ENCODE measurements around the gene ZNF207.
"Not testable (repeated sequence)": the region's sequence is repeated elsewhere in the genome, so short reads cannot be mapped to it uniquely, and the experiment has no call there.

Gene ZNF207

DNA sequence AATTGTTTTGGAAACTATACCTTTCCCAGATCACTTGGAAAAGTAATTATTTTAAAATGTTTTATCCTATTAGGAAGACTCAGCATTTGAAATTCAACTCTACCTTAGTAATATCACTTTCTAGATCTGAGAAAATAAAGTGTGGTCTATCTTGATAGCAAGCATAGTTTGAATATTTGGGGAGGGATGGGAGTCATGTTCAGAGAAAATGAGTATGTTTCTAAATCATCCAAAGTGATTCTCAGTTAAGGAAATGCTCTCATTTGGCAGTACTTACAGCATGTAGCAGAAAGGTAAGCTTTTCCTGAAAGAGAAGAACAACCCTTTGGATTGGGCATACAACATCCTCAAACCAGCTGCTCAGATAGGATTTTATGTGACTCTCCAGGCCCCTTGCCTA is 14.9 kb upstream of the ZNF207 start:
- no peak for DNase-seq (ENCODE audit: low read depth in 2 of 2)

GRCh38 chr17:32335687-32336086 is 14.3 kb upstream of the ZNF207 start:
- no peak for DNase-seq (ENCODE audit: low read depth in 2 of 2)

- peak; percentile 11 to 23 for DNase-seq (ENCODE audit: low read depth in 2 of 2)
These were observed 8.7 kb upstream of the ZNF207 start for GRCh38 chr17:32341141-32341856.

DNA sequence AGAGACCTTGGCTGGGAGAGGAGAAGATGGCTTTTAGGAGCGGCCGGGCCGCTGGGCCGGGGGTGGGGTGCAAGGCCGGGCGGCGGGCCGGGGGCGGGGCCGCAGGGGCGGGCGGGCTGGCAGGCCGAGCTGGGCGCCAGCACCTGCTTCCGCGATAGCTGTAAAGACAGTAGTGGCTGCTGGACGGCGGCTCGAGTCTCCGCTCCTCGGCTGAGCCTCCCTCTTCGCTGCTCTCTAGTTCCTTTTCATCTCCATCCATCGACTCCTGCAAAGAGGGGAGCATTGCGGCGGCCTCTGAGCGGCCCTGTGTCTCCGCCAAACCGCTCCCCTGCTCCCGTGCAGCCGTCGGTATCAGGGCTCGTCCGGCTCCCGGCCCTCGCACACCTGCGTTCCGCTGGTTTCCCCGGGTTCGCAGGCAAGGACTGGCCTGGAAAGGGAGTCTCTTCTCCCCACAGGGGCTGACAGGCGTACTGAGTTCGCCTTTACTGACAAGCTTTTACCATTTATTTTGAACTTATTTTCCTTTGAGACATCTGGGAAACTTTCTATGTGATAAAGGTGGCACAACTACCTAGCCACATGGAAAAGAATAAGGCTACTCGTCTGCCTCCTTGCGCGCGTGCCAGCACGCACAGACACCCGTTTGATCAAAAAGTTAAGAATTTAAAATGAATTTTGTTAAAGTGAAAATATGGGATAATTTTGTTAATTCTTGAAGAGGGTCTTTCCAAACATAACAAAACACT is 7.9 kb upstream of the ZNF207 start, which contains the start of gene C17orf75:
Gene C17orf75 (minus strand): TSS at position 317 of the 746 bp plus-strand sequence. CDS start 34 bp downstream, at position 283.
- DNase-seq (ENCODE audit: low read depth in 2 of 2) = peak; percentile 70 to 74

DNA sequence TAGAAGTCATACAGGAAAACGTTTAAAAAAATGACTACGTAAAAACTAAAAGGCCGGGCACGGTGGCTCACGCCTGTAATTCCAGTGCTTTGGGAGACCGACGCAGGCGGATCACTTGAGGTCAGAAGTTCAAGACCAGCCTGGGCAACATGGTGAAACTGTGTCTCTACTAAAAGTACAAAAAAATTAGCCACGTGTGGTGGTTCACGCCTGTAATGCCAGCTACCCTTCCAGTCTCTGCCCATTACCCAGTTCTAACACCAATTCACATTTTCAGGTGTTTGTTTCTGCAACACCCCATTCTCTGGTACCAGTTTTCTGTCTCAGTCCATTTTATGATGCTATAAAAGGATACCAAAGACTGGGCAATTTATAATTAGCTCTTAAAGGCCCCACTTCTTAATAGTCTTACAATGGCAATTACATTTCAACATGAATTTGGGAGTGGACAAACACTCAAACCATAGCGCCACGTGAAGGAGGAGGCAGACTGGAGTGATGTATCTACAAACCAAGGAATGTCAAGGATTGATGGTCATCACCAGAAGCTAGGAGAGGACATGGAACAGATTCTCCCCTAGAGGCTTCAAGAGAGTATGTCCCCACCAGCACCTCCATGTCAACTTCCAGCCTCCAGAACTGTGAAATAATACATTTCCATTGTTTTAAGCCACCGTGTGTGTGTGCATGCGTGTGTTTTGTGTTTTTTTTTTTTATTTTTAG is 7.2 kb upstream of the ZNF207 start:
- no peak for DNase-seq (ENCODE audit: low read depth in 2 of 2)

DNA sequence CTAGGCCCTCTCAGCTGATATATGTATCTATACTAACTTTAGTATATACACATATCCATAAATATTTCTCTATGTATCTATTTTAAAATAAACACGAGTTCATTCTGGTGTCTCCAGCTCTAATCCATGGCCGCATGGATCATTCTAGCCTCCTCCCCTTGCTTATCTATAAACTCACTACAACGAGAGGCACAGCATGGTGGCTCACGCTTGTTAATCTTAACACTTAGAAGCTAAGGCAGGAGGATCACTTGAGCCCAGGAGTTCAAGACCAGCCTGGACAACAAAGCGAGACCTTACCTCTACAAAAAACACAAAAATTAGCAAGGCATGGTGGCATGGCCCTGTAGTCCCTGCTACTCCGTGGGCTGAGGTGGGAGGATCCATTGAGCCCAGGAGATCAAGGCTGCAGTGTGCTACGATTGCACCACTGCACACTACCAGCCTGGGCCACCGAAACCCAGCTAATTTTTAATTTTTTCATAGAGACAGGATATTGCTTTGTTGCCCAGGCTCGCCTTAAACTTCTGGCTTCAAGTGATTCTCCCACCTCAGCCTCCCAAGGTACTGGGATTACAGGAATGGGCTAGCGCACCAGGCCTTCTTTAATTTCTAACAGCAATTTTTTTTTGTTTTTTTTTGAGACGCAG is 3.9 kb upstream of the ZNF207 start:
- no peak for DNase-seq (ENCODE audit: low read depth in 2 of 2)

DNA sequence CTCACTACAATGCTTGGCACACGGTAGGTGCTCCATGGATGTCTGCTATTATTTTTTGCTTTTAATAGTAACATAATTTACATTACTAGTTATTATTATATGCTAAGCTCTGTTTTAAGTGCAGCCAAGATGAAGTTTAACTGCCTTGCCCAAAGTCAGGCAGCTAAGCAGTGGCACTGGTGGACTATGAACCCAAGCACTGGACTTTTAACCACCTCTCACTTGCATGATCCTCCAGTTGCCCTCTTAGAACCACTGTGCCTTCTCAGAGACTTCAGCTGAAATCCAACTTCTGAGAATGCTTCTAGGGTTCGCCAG is 1.5 kb upstream of the ZNF207 start:
- no peak for DNase-seq (ENCODE audit: low read depth in 2 of 2)

- DNase-seq (ENCODE audit: low read depth in 2 of 2) = no peak
These were observed 479 bp upstream of the ZNF207 start for GRCh38 chr17:32349503-32349853.

DNA sequence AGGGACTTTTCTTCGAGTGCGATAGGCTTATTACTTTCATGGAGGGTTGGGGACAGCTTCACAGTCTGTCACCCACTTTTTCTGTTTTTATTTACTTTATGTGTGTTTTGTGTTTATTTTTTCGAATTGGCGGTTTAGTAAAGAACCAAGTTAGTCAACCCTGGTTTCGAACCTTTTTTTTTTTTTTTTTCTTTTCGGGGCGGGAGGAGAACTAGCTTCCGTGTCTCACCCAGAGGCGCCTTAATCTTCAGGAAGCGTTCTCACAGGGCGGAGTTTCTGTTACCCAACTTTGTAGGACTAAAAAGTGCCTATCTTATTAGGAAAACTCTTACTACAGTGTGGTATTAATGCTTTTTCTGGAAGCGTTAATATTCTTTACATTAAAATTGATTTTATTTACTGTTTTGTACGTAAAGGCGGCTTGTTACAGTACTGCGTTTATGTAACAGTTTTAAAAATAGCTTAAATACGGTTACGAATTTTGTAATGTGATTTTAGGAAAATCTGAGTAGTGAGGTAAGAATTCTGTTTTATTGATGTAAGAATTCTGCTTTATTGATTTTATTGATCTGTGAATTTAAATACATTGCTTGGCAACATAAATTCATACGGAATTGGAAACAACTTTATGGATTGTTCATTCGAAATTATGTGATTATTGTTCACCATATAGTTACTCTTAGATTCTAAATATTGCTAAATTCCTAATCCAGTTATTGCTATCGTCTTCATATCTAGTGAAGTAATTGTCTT is 885 bp downstream of the ZNF207 start:
- DNase-seq (ENCODE audit: low read depth in 2 of 2) = no peak

- not testable (repeated sequence) for DNase-seq (ENCODE audit: low read depth in 2 of 2)
These were observed 2.8 kb downstream of the ZNF207 start for GRCh38 chr17:32352734-32353133.

- no peak for DNase-seq (ENCODE audit: low read depth in 2 of 2)
These were observed 5.9 kb downstream of the ZNF207 start for GRCh38 chr17:32355649-32356377.

DNA sequence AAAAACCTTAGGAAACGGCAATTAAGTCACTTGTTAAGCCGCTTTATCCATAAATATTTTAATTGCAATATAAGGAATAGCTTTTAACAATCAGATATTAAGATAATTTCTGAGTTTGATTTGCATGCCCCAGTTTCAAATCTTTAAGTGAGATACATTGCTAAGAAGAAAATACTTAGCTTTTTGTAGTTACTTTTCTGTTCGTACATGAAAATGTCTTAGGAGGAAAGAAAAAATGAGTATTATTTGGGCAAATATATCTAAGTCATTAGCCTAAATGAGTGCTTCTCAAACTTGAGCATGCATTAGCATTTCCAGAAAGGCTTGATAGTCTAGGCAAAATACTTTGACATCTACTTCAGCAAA is 6.4 kb downstream of the ZNF207 start:
- DNase-seq (ENCODE audit: low read depth in 2 of 2) = no peak

DNA sequence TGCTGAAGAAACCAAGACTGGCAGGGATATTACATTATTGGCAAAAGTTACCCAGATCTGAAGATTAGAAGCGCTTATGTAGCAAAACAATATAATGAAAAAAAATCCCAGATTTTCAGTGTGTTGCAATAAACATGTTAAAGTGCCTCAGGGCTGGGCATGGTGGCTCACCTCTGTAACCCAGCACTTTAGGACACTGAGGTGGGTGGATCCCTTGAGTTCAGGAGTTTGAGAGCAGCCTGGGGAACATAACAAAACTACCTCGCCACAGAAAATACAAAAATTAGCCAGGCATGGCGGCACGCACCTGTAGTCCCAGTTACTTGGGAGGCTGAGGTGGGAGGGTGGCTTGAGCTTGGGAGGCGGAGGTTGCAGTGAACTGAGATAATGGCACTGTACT is 6.8 kb downstream of the ZNF207 start:
- DNase-seq (ENCODE audit: low read depth in 2 of 2) = no peak

GRCh38 chr17:32357615-32358014 is 7.7 kb downstream of the ZNF207 start:
- no peak for DNase-seq (ENCODE audit: low read depth in 2 of 2)

DNA sequence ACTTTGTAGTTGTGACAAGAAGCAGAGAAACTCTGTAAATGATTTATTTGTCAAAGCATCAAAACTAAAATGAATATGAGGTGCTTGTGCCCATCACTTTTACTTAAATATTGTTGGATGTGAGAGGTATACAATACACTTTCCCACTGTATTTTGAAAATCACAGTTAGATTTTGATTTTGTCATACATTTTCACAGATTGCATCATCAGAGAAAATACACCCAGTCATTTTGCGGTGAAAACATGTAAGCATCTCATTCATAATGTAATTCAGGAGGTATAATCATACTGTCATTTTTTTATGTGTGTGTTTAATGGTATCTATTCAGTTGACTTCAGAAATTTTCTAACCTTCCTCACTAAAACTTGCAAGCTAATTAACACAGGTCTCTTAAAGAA is 11.3 kb downstream of the ZNF207 start:
- DNase-seq (ENCODE audit: low read depth in 2 of 2) = no peak

GRCh38 chr17:32370426-32370825 is 20.5 kb downstream of the ZNF207 start:
- no peak for DNase-seq (ENCODE audit: low read depth in 2 of 2)

DNA sequence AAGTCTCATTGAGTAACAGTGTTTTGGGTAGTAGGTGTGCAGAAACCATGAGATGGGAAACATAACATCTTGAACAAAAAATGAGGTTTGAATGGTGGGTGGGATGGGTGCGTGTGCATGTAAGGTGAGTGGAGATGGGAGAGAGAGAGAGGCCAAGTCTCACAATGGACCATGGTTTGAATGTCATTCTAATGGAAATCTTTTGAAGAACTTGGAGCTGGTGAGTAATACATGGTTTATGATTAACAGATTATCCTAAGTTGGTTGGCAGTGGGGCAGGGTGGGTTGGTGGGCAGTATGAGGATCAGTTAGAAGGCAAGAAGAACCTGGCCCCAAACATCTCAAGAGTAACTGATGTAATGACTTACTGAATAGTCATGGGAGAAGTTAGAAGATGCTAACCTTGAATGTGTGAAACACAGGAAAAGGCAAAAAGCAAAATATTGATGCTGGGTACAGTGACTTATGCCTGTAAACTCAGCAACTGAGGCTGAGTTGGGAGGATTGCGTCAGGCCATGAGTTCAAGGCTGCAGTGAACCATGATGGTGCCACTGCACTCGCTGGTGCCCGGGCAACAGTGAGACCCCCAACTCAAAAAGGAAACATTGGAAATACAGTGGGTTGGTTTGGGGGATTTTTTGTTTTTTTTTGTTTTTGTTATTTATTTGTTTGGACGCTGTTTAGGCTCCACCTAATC is 32.7 kb downstream of the ZNF207 start:
- DNase-seq (ENCODE audit: low read depth in 2 of 2) = no peak

- no peak for DNase-seq (ENCODE audit: low read depth in 2 of 2)
These were observed 34.0 kb downstream of the ZNF207 start for GRCh38 chr17:32383926-32384434.

DNA sequence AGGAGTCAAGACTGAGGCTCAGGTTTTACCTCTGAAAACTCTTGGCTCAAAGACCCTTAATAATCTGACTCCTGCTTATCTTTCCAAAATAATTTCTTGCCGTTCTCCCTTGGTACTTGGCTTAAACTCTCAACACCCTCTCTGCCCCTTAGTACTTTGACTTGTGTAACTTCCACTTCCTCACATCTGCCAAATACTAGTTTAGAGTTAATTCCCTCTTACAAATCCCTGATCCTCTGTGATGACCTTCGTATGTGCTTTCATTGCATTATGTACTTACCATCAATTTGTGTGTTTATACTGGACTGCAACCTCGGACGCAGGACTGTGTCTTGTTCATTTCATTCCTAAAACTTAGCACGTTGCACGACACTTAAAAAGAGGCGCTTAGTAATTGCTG is 35.2 kb downstream of the ZNF207 start:
- DNase-seq (ENCODE audit: low read depth in 2 of 2) = no peak

GRCh38 chr17:32385971-32386370 is 36.0 kb downstream of the ZNF207 start:
- DNase-seq (ENCODE audit: low read depth in 2 of 2) = no peak
